ENCODE results near the gene MIEN1. TPM values are rescaled to one million over a fixed set of nuclear protein-coding genes. Genes with fewer than 3 reads are reported as not detected.
"Not testable (repeated sequence)": the region's sequence is repeated elsewhere in the genome, so short reads cannot be mapped to it uniquely, and the experiment has no call there.

Gene MIEN1
- polyA plus RNA-seq, 1 experiment: 78.9 TPM

DNA sequence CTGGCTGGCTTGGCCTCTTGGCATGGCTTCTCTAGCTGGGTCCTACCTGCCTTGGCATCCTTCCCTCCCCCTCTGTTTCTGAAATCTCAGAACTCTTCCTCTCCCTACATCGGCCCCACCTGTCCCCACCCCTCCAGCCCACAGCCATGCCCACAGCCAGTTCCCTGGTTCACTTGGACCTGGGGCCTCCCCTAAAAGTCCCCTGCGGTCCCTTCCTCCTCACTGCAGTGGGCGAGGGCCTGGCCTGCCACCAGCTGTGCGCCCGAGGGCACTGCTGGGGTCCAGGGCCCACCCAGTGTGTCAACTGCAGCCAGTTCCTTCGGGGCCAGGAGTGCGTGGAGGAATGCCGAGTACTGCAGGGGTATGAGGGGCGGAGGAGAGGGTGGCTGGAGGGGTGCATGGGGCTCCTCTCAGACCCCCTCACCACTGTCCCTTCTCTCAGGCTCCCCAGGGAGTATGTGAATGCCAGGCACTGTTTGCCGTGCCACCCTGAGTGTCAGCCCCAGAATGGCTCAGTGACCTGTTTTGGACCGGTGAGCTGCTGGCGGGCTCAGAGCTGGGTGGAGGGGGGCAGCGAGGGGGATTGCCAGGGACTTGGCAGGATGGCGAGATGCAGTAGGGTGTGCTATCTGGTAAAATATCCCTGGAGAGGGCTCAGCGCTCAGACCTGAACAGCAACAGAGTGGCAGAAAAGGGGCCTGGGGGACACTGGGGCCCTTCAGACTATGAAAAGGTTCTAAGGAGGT, 14.1 kb downstream of the MIEN1 start:
- POLR2A ChIA-PET: no interaction called here
- DNase-seq (ENCODE audit: low read depth): no peak
- Histone ChIP-seq H3K4me3 (ENCODE audit: low read depth, low read length) (no peak overlapping the region), H3K36me3 (ENCODE audit: control insufficient read depth, insufficient read depth, low read length) (peaks cover 33% of the 10 kb centered on the region), H3K27me3 (ENCODE audit: control insufficient read depth, insufficient read depth, low read length) (no peaks in the 10 kb centered on the region)
- TF ChIP-seq, protein P1, sequence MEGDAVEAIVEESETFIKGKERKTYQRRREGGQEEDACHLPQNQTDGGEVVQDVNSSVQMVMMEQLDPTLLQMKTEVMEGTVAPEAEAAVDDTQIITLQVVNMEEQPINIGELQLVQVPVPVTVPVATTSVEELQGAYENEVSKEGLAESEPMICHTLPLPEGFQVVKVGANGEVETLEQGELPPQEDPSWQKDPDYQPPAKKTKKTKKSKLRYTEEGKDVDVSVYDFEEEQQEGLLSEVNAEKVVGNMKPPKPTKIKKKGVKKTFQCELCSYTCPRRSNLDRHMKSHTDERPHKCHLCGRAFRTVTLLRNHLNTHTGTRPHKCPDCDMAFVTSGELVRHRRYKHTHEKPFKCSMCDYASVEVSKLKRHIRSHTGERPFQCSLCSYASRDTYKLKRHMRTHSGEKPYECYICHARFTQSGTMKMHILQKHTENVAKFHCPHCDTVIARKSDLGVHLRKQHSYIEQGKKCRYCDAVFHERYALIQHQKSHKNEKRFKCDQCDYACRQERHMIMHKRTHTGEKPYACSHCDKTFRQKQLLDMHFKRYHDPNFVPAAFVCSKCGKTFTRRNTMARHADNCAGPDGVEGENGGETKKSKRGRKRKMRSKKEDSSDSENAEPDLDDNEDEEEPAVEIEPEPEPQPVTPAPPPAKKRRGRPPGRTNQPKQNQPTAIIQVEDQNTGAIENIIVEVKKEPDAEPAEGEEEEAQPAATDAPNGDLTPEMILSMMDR (IDR thresholded peaks at IDR 0.05; ENCODE audit: insufficient read depth, low read depth, low read length): no peak
- CTCF ChIA-PET: interaction anchor here (1.4 kb wide), 1 partner anchor 14 kb away, joined by 3 read pairs; the partner anchor contains the start of gene MIEN1

DNA sequence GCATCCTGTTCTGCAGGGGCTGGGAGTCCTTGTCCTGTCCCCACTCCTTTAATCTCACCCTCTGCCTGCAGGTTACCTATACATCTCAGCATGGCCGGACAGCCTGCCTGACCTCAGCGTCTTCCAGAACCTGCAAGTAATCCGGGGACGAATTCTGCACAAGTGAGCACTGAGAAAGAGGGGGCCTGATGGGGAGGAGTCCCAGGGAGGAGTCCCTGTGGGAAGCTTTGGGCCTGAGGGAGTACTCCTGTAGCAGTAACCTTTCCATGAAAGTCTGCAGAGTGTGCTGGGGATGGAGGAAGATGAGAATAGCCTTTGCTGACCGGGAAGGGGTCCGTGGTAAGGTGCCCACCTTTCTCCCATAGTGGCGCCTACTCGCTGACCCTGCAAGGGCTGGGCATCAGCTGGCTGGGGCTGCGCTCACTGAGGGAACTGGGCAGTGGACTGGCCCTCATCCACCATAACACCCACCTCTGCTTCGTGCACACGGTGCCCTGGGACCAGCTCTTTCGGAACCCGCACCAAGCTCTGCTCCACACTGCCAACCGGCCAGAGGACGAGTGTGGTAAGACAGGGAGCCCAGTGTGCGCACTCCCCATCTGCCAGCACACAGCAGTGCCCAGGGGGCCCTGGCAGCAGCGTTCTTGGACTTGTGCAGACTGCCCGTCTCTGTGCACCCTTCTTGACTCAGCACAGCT, 14.8 kb downstream of the MIEN1 start:
- ChIA-PET CTCF (interaction anchor here (1.0 to 1.9 kb wide), 3 partner anchors 11 to 94 kb away, joined by 3 to 6 read pairs (median 5); partner anchors contain the start of gene MIEN1), POLR2A (no interaction called here)
- H3K36me3 ChIP-seq (ENCODE audit: control insufficient read depth, insufficient read depth, low read length): peaks cover 33% of the 10 kb centered on the region
- no peak overlapping the region for H3K4me3 ChIP-seq (ENCODE audit: low read depth, low read length)
- no peak for DNase-seq (ENCODE audit: low read depth)
- TF ChIP-seq, protein P1 (IDR thresholded peaks at IDR 0.05; ENCODE audit: insufficient read depth, low read depth, low read length): no peak
- no peaks in the 10 kb centered on the region for H3K27me3 ChIP-seq (ENCODE audit: control insufficient read depth, insufficient read depth, low read length)

DNA sequence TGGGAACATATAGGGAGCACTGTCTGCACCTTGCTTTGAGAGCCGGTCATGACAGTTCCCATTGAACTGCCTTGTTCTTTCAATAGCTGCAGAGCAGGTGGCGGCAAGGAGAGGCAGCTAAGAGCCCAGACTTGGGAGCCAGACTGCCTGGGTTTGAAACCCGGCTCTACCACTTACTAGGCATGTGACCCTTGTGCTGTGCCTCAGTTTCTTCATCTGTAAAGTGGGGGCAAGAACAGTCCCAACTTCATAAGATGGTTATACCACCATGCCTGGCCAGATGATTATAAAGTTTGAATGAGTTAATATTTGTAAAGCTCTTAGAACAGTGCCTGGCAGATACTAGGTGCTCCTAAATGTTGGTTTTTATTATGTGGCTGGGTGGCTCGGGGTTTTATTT, 16.1 kb downstream of the MIEN1 start:
- TF ChIP-seq, protein P1 (IDR thresholded peaks at IDR 0.05; ENCODE audit: insufficient read depth, low read depth, low read length): no peak
- no peak for DNase-seq (ENCODE audit: low read depth)
- Histone ChIP-seq H3K27me3 (ENCODE audit: control insufficient read depth, insufficient read depth, low read length) (no peaks in the 10 kb centered on the region), H3K4me3 (ENCODE audit: low read depth, low read length) (no peak overlapping the region), H3K36me3 (ENCODE audit: control insufficient read depth, insufficient read depth, low read length) (peaks cover 38% of the 10 kb centered on the region)
- ChIA-PET CTCF (interaction anchor here (1.0 to 1.9 kb wide), 4 partner anchors 9 to 93 kb away, joined by 3 to 6 read pairs (median 4); partner anchors contain the start of genes MIEN1 and PNMT), POLR2A (no interaction called here)

DNA sequence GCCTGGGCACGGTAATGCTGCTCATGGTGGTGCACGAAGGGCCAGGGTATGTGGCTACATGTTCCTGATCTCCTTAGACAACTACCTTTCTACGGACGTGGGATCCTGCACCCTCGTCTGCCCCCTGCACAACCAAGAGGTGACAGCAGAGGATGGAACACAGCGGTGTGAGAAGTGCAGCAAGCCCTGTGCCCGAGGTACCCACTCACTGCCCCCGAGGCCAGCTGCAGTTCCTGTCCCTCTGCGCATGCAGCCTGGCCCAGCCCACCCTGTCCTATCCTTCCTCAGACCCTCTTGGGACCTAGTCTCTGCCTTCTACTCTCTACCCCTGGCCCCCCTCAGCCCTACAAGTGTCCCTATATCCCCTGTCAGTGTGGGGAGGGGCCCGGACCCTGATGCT, 18.5 kb downstream of the MIEN1 start:
- no peak for DNase-seq (ENCODE audit: low read depth)
- ChIA-PET POLR2A (no interaction called here), CTCF (interaction anchor here (1.6 to 2.3 kb wide), 2 partner anchors 18 to 88 kb away, joined by 3 to 7 read pairs; partner anchors contain the start of gene MIEN1)
- H3K36me3 ChIP-seq (ENCODE audit: control insufficient read depth, insufficient read depth, low read length): peaks cover 48% of the 10 kb centered on the region
- H3K27me3 ChIP-seq (ENCODE audit: control insufficient read depth, insufficient read depth, low read length): no peaks in the 10 kb centered on the region
- TF ChIP-seq, protein P1 (IDR thresholded peaks at IDR 0.05; ENCODE audit: insufficient read depth, low read depth, low read length): no peak
- H3K4me3 ChIP-seq (ENCODE audit: low read depth, low read length): no peak overlapping the region

DNA sequence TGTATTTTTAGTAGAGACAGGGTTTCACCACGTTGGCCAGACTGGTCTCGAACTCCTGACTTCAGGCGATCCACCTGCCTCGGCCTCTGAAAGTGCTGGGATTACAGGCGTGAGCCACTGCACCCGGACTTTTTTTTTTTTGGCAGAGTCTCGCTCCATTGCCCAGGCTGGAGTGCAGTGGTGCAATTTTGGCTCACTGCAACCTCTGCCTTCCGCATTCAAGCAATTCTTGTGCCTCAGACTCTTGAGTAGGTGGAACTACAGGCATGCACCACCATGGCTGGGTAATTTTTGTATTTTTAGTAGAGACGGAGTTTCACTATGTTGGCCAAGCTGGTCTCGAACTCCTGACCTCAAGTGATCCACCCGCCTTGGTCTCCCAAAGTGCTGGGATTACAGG, 19.3 kb downstream of the MIEN1 start:
- H3K27me3 ChIP-seq (ENCODE audit: control insufficient read depth, insufficient read depth, low read length); H3K4me3 ChIP-seq (ENCODE audit: low read depth, low read length); DNase-seq (ENCODE audit: low read depth): not testable (repeated sequence)
- POLR2A ChIA-PET: interaction anchor here (0.6 kb wide), 1 partner anchor 75 kb away, joined by 3 read pairs; no protein-coding TSS in a partner anchor
- CTCF ChIA-PET: interaction anchor here (0.9 to 2.3 kb wide), 3 partner anchors 7 to 19 kb away, joined by 4 to 7 read pairs (median 5); partner anchors contain the start of genes ERBB2 and MIEN1
- peaks cover 44% of the 10 kb centered on the region for H3K36me3 ChIP-seq (ENCODE audit: control insufficient read depth, insufficient read depth, low read length)
